H9 (cell line): ENCODE results near the gene ADGRG1. TPM values are rescaled to one million over a fixed set of nuclear protein-coding genes. Genes with fewer than 3 reads are reported as not detected.

Experiments used
- DNase-seq: peaks from one replicate; pipeline ENCODE4 v3.0.0-alpha.2; 2017
- H2AFZ ChIP-seq: one replicate; pipeline ENCODE4 v1.6.1; 2013; ENCODE audit warnings: mild to moderate bottlenecking, low read length, control low read depth, moderate library complexity
- H2AK5ac ChIP-seq: 2 replicates; pipeline ENCODE4 v1.6.1; 2013; ENCODE audit warnings: low read length, control low read depth, mixed read lengths; ENCODE audit not compliant: insufficient read length
- H2BK120ac ChIP-seq: one replicate; pipeline ENCODE4 v1.6.1; 2013; ENCODE audit warnings: low read depth, mild to moderate bottlenecking, low read length, control low read depth, inconsistent platforms; ENCODE audit not compliant: poor library complexity, severe bottlenecking
- H2BK12ac ChIP-seq: 2 replicates; pipeline ENCODE4 v1.6.1; 2013; ENCODE audit warnings: low read length, control low read depth, mixed read lengths, low read depth; ENCODE audit not compliant: insufficient read length
- H2BK15ac ChIP-seq: 2 replicates; pipeline ENCODE4 v1.6.1; 2013; ENCODE audit warnings: low read depth, low read length, control low read depth
- H2BK20ac ChIP-seq: one replicate; pipeline ENCODE4 v1.6.1; 2013; ENCODE audit warnings: low read depth, mild to moderate bottlenecking, low read length, control low read depth, inconsistent platforms; ENCODE audit not compliant: poor library complexity, severe bottlenecking
- H2BK5ac ChIP-seq: 2 replicates; pipeline ENCODE4 v1.6.1; 2013; ENCODE audit warnings: low read length, control low read depth, mixed read lengths; ENCODE audit not compliant: insufficient read length
- H3K14ac ChIP-seq: 2 replicates; pipeline ENCODE4 v1.6.1; 2013; ENCODE audit warnings: low read length, control low read depth; ENCODE audit not compliant: insufficient read depth
- H3K18ac ChIP-seq: 2 replicates; pipeline ENCODE4 v1.6.1; 2013; ENCODE audit warnings: low read depth, mild to moderate bottlenecking, mixed read lengths, low read length, control low read depth; ENCODE audit not compliant: insufficient read length
- H3K23ac ChIP-seq: 2 replicates; pipeline ENCODE4 v1.6.1; 2013; ENCODE audit warnings: low read length, control low read depth, mixed read lengths, low read depth; ENCODE audit not compliant: insufficient read length
- H3K23me2 ChIP-seq: 2 replicates; pipeline ENCODE4 v1.6.1; 2013; ENCODE audit warnings: low read depth, mild to moderate bottlenecking, mixed read lengths, low read length, control low read depth; ENCODE audit not compliant: insufficient read length, poor library complexity, severe bottlenecking
- H3K27ac ChIP-seq: 2 replicates; pipeline ENCODE4 v1.5.1; 2013; ENCODE audit warnings: low read length, control low read depth, mixed read lengths, low read depth; ENCODE audit not compliant: insufficient read length
- H3K27me3 ChIP-seq: 2 replicates; pipeline ENCODE4 v1.6.1; 2013; ENCODE audit warnings: low read length, control low read depth, inconsistent platforms; ENCODE audit not compliant: insufficient read depth
- H3K4ac ChIP-seq: 2 replicates; pipeline ENCODE4 v1.6.1; 2013; ENCODE audit warnings: low read depth, mild to moderate bottlenecking, control low read depth, inconsistent platforms, low read length, moderate library complexity
- H3K4me1 ChIP-seq: 2 replicates; pipeline ENCODE4 v1.6.1; 2013; ENCODE audit warnings: low read length, control low read depth, inconsistent platforms; ENCODE audit not compliant: insufficient read depth
- H3K4me2 ChIP-seq: 2 replicates; pipeline ENCODE4 v1.6.1; 2013; ENCODE audit warnings: low read length, control low read depth, mixed read lengths; ENCODE audit not compliant: insufficient read length, insufficient read depth
- H3K56ac ChIP-seq: 2 replicates; pipeline ENCODE4 v1.6.1; 2013; ENCODE audit warnings: low read depth, mild to moderate bottlenecking, mixed read lengths, low read length, control low read depth; ENCODE audit not compliant: insufficient read length
- H3K79me1 ChIP-seq: 2 replicates; pipeline ENCODE4 v1.6.1; 2013; ENCODE audit warnings: low read depth, mild to moderate bottlenecking, moderate library complexity, low read length, control low read depth, inconsistent platforms; ENCODE audit not compliant: insufficient read depth, poor library complexity, severe bottlenecking
- H3K79me2 ChIP-seq: 2 replicates; pipeline ENCODE4 v1.6.1; 2013; ENCODE audit warnings: low read length, control low read depth, inconsistent platforms; ENCODE audit not compliant: insufficient read depth
- H3K9ac ChIP-seq: 2 replicates; pipeline ENCODE4 v1.6.1; 2013; ENCODE audit warnings: low read length, control low read depth, mixed read lengths; ENCODE audit not compliant: insufficient read length; ENCODE audit errors: extremely low read depth
- H3K9me3 ChIP-seq: one replicate; pipeline ENCODE4 v1.6.1; 2013; ENCODE audit warnings: low read depth, low read length, inconsistent platforms; ENCODE audit not compliant: control insufficient read depth
- H3T11ph ChIP-seq: one replicate; pipeline ENCODE4 v1.6.1; 2013; ENCODE audit warnings: mild to moderate bottlenecking, low read length, control low read depth, inconsistent platforms
- H4K20me1 ChIP-seq: one replicate; pipeline ENCODE4 v1.6.1; 2013; ENCODE audit not compliant: control insufficient read depth, insufficient read length, insufficient read depth
- H4K5ac ChIP-seq: 2 replicates; pipeline ENCODE4 v1.6.1; 2013; ENCODE audit warnings: low read depth, mild to moderate bottlenecking, mixed read lengths, low read length, control low read depth; ENCODE audit not compliant: insufficient read length
- H4K8ac ChIP-seq: replicated peaks from 2 replicates; pipeline ENCODE4 v1.6.1; 2013; ENCODE audit warnings: low read length, control low read depth, mixed read lengths, low read depth; ENCODE audit not compliant: insufficient read length
- H4K91ac ChIP-seq: 2 replicates; pipeline ENCODE4 v1.6.1; 2013; ENCODE audit warnings: low read depth, mild to moderate bottlenecking, moderate library complexity, mixed read lengths, low read length, control low read depth; ENCODE audit not compliant: insufficient read length
- H3K27ac Mint-ChIP-seq, 3 experiments: 2 replicates in 2 of 3; 3 replicates in 1 of 3; pipeline ENCODE4 v1.8.0; 2020 to 2021; ENCODE audit warnings: mixed read lengths in 3 of 3, mild to moderate bottlenecking in 1 of 3, moderate library complexity in 1 of 3
- H3K27me3 Mint-ChIP-seq: 2 replicates; pipeline ENCODE4 v1.8.0; 2021; ENCODE audit warnings: low read depth, mild to moderate bottlenecking, moderate library complexity, mixed read lengths
- H3K36me3 Mint-ChIP-seq, 3 experiments: 2 replicates in 2 of 3; 3 replicates in 1 of 3; pipeline ENCODE4 v1.8.0; 2020 to 2021; ENCODE audit warnings: low read depth in 3 of 3, mixed read lengths in 3 of 3; ENCODE audit not compliant: insufficient read depth in 1 of 3
- H3K4me1 Mint-ChIP-seq, 2 experiments: 2 replicates each; pipeline ENCODE4 v1.8.0; 2020; ENCODE audit warnings: mixed read lengths in 2 of 2
- H3K4me3 Mint-ChIP-seq, 2 experiments: 2 replicates in 1 of 2; 3 replicates in 1 of 2; pipeline ENCODE4 v1.8.0; 2020 to 2021; ENCODE audit warnings: mild to moderate bottlenecking in 2 of 2, mixed read lengths in 2 of 2, moderate library complexity in 1 of 2
- H3K9me3 Mint-ChIP-seq, 2 experiments: 2 replicates in 1 of 2; 3 replicates in 1 of 2; pipeline ENCODE4 v1.8.0; 2020; ENCODE audit warnings: mild to moderate bottlenecking in 2 of 2, mixed read lengths in 2 of 2, moderate library complexity in 1 of 2
- CTCF ChIP-seq: fragments of 200-600 bp; sonication (generic); conservative IDR thresholded peaks from 3 replicates; pipeline ENCODE4 v1.8.0; 2021; ENCODE audit warnings: antibody characterized with exemption, mild to moderate bottlenecking
- WGBS: extraction: QIAGEN DNeasy Blood & Tissue Kit; methylation state at CpG from one replicate; pipeline ENCODE4 v1.1.7; 2013; ENCODE audit warnings: missing lambda C conversion rate, low lambda C conversion rate, mixed read lengths; ENCODE audit not compliant: insufficient read length; ENCODE audit errors: extremely low coverage; 5-methylcytosine and 5-hydroxymethylcytosine counted together
- total RNA-seq: library from RNA; stranded (reverse); gene quantifications from 2 replicates; pipeline ENCODE4 v1.2.1, GENCODE V29; 2021

The ADGRG1 gene
- total RNA-seq, 1 experiment from 2014 or later = 1.1 TPM

- H3K9ac ChIP-seq = no peak overlapping the region
- H4K20me1 ChIP-seq = peaks cover 3% of the 10 kb centered on the region
- no peak overlapping the region for H2BK20ac ChIP-seq
- H3T11ph ChIP-seq = no peak overlapping the region
- no peak overlapping the region for H4K8ac ChIP-seq
- H2BK5ac ChIP-seq = no peak overlapping the region
- WGBS = no CpG with 5 or more reads among the region's 11 CpGs
- no peak overlapping the region; the same call in 1 of the 2 replicates for H3K14ac ChIP-seq
- H3K56ac ChIP-seq = no peak overlapping the region
- no peaks in the 10 kb centered on the region for H3K79me1 ChIP-seq
- Mint-ChIP-seq H3K4me1 (peaks cover 23 to 39% of the 10 kb centered on the region in 2 experiments), H3K36me3 (no peaks in the 10 kb centered on the region), H3K4me3 (no peak overlapping the region), H3K27ac (no peak overlapping the region), H3K9me3 (peaks cover 0 to 3% of the 10 kb centered on the region in 2 experiments; a peak in 2 of 5 replicates), H3K27me3 (peaks cover 22% of the 10 kb centered on the region)
- no peak overlapping the region for H3K23ac ChIP-seq
- H3K4me2 ChIP-seq = no peak overlapping the region
- no peaks in the 10 kb centered on the region for H3K9me3 ChIP-seq
- TF ChIP-seq CTCF = no peak
- no peaks in the 10 kb centered on the region for H3K79me2 ChIP-seq
- H2BK15ac ChIP-seq = no peak overlapping the region
- no peak overlapping the region for H2AFZ ChIP-seq
- no peaks in the 10 kb centered on the region; the same call in 1 of the 2 replicates for H3K4me1 ChIP-seq
- H3K18ac ChIP-seq = no peak overlapping the region
- H4K5ac ChIP-seq = no peak overlapping the region
- peaks cover 2% of the 10 kb centered on the region; the same call in 1 of the 2 replicates for H3K27me3 ChIP-seq
- no peak overlapping the region for H3K27ac ChIP-seq
- H2AK5ac ChIP-seq = no peak overlapping the region
- no peak overlapping the region for H2BK12ac ChIP-seq
- peaks cover 1% of the 10 kb centered on the region for H3K23me2 ChIP-seq
- H2BK120ac ChIP-seq = no peak overlapping the region
- H3K4ac ChIP-seq = no peak overlapping the region
- no peak overlapping the region for H4K91ac ChIP-seq
- no peak for DNase-seq
These were observed 5.1 kb downstream of the ADGRG1 start for GRCh38 chr16:57633383-57634064.
